Stimulated activated CD8-positive, alpha-beta memory T cell treated with anti-CD3 and anti-CD28 coated beads, Interleukin-12 subunit alpha, Interleukin-12 subunit beta, amount 100 ng/mL, for 24 hours (primary cell): ENCODE results near the gene MARCHF4.

Experiments used
- DNase-seq: peaks from one replicate; pipeline ENCODE4 v3.0.0-alpha.2; 2020; ENCODE audit errors: extremely low read depth

Gene MARCHF4

GRCh38 chr2:216350214-216350791 lies 22.0 kb downstream of the MARCHF4 start:
- DNase-seq, result no peak

GRCh38 chr2:216349366-216349765 lies 22.9 kb downstream of the MARCHF4 start:
- DNase-seq, result no peak

- no peak for DNase-seq
Observed at GRCh38 chr2:216348756-216349308, 23.5 kb downstream of the MARCHF4 start.

- DNase-seq, result no peak
Observed at GRCh38 chr2:216346781-216347180, 25.5 kb downstream of the MARCHF4 start.

GRCh38 chr2:216345846-216346245 lies 26.4 kb downstream of the MARCHF4 start:
- no peak for DNase-seq

- no peak for DNase-seq
Observed at GRCh38 chr2:216344950-216345300, 27.4 kb downstream of the MARCHF4 start.

- no peak for DNase-seq
Observed at GRCh38 chr2:216344206-216344949, 27.9 kb downstream of the MARCHF4 start.

- DNase-seq, result no peak
Observed at GRCh38 chr2:216343221-216343980, 28.9 kb downstream of the MARCHF4 start.

- no peak for DNase-seq
Observed at GRCh38 chr2:216341121-216341520, 31.2 kb downstream of the MARCHF4 start.

- DNase-seq, result no peak
Observed at GRCh38 chr2:216340280-216340631, 32.0 kb downstream of the MARCHF4 start.

- no peak for DNase-seq
Observed at GRCh38 chr2:216339456-216340279, 32.6 kb downstream of the MARCHF4 start.

- DNase-seq, result no peak
Observed at GRCh38 chr2:216335252-216335651, 37.0 kb downstream of the MARCHF4 start.

- DNase-seq, result no peak
Observed at GRCh38 chr2:216328347-216328746, 43.9 kb downstream of the MARCHF4 start.

GRCh38 chr2:216327447-216327935 lies 44.8 kb downstream of the MARCHF4 start:
- no peak for DNase-seq
